ENCODE results near the gene RBMS3. TPM values are rescaled to one million over a fixed set of nuclear protein-coding genes. Genes with fewer than 3 reads are reported as not detected.

RBMS3 gene
- total RNA-seq, 3 donors from 2014 or later, result 4.6 to 53.6 (median 11.7) TPM

DNA sequence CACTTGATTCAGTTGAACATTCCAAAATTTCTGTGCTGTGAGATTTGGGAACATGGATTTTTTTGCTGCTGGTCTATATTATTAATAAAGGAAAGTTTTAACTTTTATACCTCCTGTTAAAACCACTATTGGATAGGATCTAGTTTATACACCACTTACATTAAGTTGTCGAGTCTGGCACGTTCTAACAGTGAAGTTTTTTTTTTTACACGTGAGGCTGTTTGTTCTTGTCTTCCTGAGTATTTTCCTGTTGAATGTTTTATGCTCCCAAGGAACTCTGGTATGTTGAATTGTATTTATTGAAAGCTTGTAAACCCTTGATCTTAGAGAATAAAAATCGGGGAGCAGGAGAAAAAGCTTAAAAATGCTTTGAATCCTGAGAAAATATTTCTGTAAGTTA, 338.8 kb downstream of the RBMS3 start:
- Histone ChIP-seq H3K4me3 (no peak overlapping the region), H3K9me3 (no peaks in the 10 kb centered on the region), H3K4me1 (ENCODE audit: low read depth) (no peaks in the 10 kb centered on the region), H3K36me3 (ENCODE audit: low read depth) (no peaks in the 10 kb centered on the region)
- intact Hi-C loops (cut with DNase I, micrococcal nuclease), result no loop called here
- ATAC-seq (no peak), DNase-seq (no peak)
- TF ChIP-seq, protein P1, sequence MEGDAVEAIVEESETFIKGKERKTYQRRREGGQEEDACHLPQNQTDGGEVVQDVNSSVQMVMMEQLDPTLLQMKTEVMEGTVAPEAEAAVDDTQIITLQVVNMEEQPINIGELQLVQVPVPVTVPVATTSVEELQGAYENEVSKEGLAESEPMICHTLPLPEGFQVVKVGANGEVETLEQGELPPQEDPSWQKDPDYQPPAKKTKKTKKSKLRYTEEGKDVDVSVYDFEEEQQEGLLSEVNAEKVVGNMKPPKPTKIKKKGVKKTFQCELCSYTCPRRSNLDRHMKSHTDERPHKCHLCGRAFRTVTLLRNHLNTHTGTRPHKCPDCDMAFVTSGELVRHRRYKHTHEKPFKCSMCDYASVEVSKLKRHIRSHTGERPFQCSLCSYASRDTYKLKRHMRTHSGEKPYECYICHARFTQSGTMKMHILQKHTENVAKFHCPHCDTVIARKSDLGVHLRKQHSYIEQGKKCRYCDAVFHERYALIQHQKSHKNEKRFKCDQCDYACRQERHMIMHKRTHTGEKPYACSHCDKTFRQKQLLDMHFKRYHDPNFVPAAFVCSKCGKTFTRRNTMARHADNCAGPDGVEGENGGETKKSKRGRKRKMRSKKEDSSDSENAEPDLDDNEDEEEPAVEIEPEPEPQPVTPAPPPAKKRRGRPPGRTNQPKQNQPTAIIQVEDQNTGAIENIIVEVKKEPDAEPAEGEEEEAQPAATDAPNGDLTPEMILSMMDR (IDR thresholded peaks at IDR 0.05), result no peak

DNA sequence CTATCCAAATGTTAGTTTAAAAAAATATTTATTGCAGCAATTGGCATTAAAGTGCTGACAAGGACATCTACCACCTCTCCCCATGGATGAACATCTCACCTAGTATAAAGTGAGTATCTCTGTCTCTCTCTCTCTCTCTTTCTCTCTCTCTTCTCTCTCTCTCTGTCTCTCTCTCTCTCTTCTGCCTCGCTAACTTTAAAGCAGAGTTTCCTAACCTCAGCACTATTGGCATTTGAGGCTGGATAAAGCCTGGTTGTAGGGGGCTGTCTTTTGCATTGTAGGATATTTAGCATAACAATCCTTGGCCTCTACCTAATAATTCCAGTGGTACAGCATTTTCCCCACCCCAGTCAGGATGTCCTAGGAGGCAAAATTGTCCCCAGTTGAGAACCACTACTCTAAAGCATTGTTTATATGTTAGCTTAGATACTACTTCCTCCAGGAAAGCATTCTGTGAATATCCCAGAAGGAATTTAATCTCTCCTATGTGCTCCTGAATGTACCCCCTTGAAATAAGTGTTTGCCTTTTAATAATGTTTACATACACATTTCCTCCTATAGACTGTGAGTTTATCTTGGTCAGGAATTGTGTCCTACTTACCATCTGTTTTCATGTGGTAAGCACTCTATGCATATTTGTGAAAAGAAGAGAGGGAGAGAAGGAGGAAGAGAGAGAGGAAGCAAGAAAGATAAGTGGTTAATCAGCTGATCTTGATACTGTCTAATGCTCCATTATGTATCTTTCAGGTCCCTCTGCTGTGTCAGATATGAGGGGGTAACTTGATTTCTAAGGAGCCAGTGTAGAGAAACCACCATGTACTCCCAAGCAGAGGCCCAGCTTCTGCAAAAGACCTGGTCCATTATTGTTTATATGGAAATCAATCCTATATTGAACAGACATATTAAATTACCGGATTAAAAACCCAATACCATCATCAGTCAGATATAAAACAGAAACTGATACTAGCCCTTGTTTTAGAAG, 346.6 kb downstream of the RBMS3 start:
- H3K9me3 ChIP-seq, result no peaks in the 10 kb centered on the region

DNA sequence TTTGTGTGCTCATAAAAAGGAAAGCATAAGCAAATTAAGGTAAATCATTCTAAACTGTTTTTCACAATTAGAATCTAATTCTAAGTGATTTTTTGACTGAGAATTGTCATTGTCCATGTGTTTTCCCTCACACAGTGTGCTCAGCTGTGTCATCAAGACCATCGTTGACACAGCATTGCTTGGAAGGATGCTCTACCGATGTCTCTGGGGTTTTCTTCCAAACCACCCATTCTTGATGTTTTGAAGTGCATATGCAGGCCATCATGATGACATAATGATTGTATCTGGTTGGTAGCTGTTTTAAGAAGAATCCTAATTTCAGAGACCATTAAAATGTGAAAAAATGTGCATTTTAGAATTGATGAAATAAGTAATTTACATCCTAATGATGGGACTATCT, 347.9 kb downstream of the RBMS3 start:
- H3K9me3 ChIP-seq, result no peaks in the 10 kb centered on the region
- DNase-seq, result no peak
- H3K4me3 ChIP-seq, result no peak overlapping the region
- H3K36me3 ChIP-seq (ENCODE audit: low read depth), result no peaks in the 10 kb centered on the region
- intact Hi-C loops (cut with DNase I, micrococcal nuclease), result no loop called here
- TF ChIP-seq, protein P1 (IDR thresholded peaks at IDR 0.05), result no peak
- no peaks in the 10 kb centered on the region for H3K4me1 ChIP-seq (ENCODE audit: low read depth)
- ATAC-seq, result no peak

More for the DNA sequence above, 346.6 kb downstream of the RBMS3 start:
- Histone ChIP-seq H3K36me3 (ENCODE audit: low read depth) (no peaks in the 10 kb centered on the region), H3K4me3 (no peak overlapping the region), H3K4me1 (ENCODE audit: low read depth) (no peaks in the 10 kb centered on the region)
- intact Hi-C loops (cut with DNase I, micrococcal nuclease), result no loop called here
- DNase-seq (no peak), ATAC-seq (no peak)
- TF ChIP-seq, protein P1 (IDR thresholded peaks at IDR 0.05), result no peak

DNA sequence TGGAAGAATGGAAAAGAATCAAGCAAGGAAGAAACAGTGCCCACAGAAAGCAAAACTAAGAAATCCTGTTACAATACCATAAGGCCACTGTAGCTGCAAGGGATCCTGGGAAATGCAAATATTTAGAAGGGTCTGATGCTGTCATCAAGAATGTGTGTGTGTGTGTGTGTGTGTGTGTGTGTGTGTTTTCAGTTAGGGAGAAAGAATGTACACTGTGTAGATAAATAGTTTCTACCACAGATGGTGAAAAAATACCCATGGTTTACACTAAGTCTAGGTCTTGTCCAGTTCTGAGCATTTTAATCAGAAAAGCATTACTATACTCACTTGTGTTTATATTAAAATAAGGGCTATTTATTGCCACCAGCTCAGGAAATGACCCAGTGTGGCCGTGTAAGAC, 355.0 kb downstream of the RBMS3 start:
- TF ChIP-seq, protein P1 (IDR thresholded peaks at IDR 0.05), result no peak
- no peaks in the 10 kb centered on the region for H3K4me1 ChIP-seq (ENCODE audit: low read depth)
- no peak overlapping the region for H3K4me3 ChIP-seq
- no peaks in the 10 kb centered on the region for H3K9me3 ChIP-seq
- no peaks in the 10 kb centered on the region for H3K36me3 ChIP-seq (ENCODE audit: low read depth)
- DNase-seq, result no peak
- intact Hi-C loops (cut with DNase I, micrococcal nuclease), result no loop called here
- no peak for ATAC-seq

DNA sequence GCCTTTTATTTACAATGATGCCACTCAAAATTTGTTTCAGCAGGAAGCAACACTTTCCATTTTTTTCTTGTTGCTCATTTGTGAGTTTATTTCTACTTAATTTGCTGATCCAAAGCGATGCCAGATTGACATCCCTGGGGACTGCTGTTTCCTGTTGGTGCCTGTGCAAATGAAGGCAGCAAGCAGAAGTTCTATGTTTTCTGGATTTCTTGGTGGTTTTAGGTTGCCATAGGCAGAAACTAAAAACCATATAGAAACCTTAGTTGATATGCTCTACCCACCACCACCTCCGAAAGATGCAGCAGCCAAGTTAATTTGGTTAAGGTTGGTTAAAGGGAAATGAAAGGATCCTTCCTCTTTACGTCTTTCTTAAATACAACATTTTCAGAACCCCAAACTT, 356.2 kb downstream of the RBMS3 start:
- intact Hi-C loops (cut with DNase I, micrococcal nuclease), result no loop called here
- H3K4me3 ChIP-seq, result no peak overlapping the region
- no peaks in the 10 kb centered on the region for H3K36me3 ChIP-seq (ENCODE audit: low read depth)
- H3K9me3 ChIP-seq, result no peaks in the 10 kb centered on the region
- no peaks in the 10 kb centered on the region for H3K4me1 ChIP-seq (ENCODE audit: low read depth)
- no peak for DNase-seq
- no peak for ATAC-seq
- TF ChIP-seq, protein P1 (IDR thresholded peaks at IDR 0.05), result no peak
